ENCODE measurements around the gene CFAP20DC.
"Not testable (repeated sequence)": the region's sequence is repeated elsewhere in the genome, so short reads cannot be mapped to it uniquely, and the experiment has no call there.

The CFAP20DC gene

GRCh38 chr3:59049671-59050331 is at the start of gene CFAP20DC:
Gene CFAP20DC (minus strand): TSS chr3:59050025. CDS start chr3:59049631, 394 bp downstream.
- TF ChIP-seq CTCF (IDR thresholded peaks at IDR 0.05; ENCODE audit: extremely low read depth, missing control alignments): no peak
- DNase-seq (ENCODE audit: low spot score): peak; percentile 94

GRCh38 chr3:59098516-59098915 is 48.7 kb upstream of the CFAP20DC start:
- DNase-seq (ENCODE audit: low spot score): not testable (repeated sequence)

GRCh38 chr3:59094446-59094845 is 44.6 kb upstream of the CFAP20DC start:
- no peak for TF ChIP-seq CTCF (IDR thresholded peaks at IDR 0.05; ENCODE audit: extremely low read depth, missing control alignments)

GRCh38 chr3:59093521-59093920 is 43.7 kb upstream of the CFAP20DC start:
- no peak for DNase-seq (ENCODE audit: low spot score)
- TF ChIP-seq CTCF (IDR thresholded peaks at IDR 0.05; ENCODE audit: extremely low read depth, missing control alignments): no peak

More at GRCh38 chr3:59094446-59094845, 44.6 kb upstream of the CFAP20DC start:
- DNase-seq (ENCODE audit: low spot score): no peak

GRCh38 chr3:59088761-59089160 is 38.9 kb upstream of the CFAP20DC start:
- no peak for DNase-seq (ENCODE audit: low spot score)
- no peak for TF ChIP-seq CTCF (IDR thresholded peaks at IDR 0.05; ENCODE audit: extremely low read depth, missing control alignments)

- no peak for TF ChIP-seq CTCF (IDR thresholded peaks at IDR 0.05; ENCODE audit: extremely low read depth, missing control alignments)
- no peak for DNase-seq (ENCODE audit: low spot score)
These were observed 36.2 kb upstream of the CFAP20DC start for GRCh38 chr3:59085976-59086375.

GRCh38 chr3:59084583-59084982 is 34.8 kb upstream of the CFAP20DC start:
- no peak for DNase-seq (ENCODE audit: low spot score)
- no peak for TF ChIP-seq CTCF (IDR thresholded peaks at IDR 0.05; ENCODE audit: extremely low read depth, missing control alignments)

- TF ChIP-seq CTCF (IDR thresholded peaks at IDR 0.05; ENCODE audit: extremely low read depth, missing control alignments): no peak
- no peak for DNase-seq (ENCODE audit: low spot score)
These were observed 32.3 kb upstream of the CFAP20DC start for GRCh38 chr3:59082106-59082505.

All from GM20000 (cell line).